RCC 7860 (cell line): ENCODE results near the gene POM121C.
"Not testable (repeated sequence)": the region's sequence is repeated elsewhere in the genome, so short reads cannot be mapped to it uniquely, and the experiment has no call there.

ENCODE experiments used
- DNase-seq: peaks from one replicate; pipeline ENCODE4 v3.0.0-alpha.2; 2015; ENCODE audit warnings: low spot score
- FAIRE-seq: peaks from 2 replicates; lab custom pipeline; 2012; peaks lifted over from hg19 to GRCh38; lab: Jason Lieb, UNC

Gene POM121C

DNA sequence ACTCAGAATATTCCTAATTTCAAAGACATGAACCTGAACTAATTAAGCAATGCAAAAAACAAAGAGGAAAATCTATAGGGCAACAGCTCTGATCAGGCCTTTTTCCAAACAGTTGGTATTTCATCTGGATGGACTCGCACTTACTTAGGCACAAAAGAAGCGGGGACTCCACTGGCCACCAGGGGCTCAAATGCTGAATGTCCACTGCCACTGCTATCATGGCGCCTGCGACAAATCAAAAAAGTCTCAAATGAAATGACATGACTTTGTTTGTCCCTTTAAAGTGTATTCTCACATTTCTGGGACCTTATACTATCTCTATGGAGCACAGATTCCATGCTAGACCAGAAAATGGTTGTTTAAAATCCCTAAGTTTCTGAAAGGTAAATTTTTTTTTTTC lies 47.1 kb downstream of the POM121C start:
- FAIRE-seq, DNase-seq: not testable (repeated sequence)

DNA sequence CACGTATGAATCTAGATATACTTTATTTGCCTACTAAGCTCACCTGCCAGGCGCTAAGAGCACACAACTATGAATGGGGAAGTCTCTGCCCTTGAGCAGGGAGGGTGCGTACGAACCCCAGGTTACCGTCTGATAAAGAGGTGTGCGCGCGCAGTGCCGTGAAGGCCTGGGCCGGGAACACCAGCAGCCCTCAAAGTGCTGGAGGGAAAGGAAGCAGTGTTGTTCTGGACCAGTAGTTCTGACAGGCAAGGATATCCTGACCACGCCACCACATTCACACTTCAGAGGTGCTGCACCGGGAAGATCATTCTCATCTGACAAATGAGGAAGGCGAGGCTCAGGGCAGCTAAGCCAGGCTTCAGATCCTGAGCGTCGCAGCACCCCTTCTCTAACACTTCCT lies 62.6 kb downstream of the POM121C start:
- not testable (repeated sequence) for FAIRE-seq, DNase-seq

DNA sequence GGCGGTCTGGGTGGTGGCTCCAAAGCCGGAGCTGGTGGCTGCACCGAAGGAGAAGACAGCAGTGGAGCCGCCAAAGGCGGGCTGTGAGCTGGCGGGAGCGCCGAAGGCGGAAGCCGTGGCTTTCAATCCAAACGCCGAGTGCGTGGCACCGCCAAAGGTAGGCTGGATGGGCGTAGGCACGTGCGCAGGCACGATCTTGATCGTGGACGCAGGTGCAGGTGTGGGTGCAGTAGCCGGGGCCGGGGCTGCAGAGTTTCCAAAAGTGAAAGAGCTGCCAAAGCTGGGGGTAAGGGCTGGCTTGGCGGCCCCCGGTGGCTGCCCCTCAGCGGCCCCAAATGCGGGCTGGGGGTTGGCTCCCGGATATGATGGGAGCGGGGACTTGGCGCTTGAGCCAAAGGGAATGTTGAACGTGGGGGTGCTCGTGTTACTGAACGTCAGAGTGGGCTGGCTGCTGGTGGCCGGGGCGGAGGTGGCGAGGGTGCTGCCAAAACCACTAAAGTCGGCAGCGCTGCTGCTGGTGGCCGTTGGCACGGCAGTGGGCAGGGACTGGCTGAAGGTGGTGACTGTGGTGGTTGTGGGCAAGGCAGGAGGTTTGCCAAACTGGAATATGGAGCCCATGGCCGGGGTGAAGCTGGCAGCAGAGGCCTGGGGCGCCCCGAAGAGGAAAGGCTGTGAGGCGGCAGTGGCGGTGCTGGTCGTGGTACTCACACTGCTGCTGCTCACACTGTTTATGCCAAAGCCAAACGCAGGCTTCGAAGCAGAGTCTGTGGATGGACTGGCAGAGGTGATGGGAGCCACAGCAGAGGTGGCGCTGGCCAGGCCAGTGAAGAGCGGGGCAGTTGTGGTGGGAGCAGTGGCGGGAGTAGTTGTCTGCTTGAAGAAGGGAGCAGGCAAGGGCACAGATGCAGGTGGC lies 64.0 kb downstream of the POM121C start:
- not testable (repeated sequence) for DNase-seq, FAIRE-seq

GRCh38 chr7:75420152-75420551 lies 65.9 kb downstream of the POM121C start:
- FAIRE-seq, DNase-seq: not testable (repeated sequence)

DNA sequence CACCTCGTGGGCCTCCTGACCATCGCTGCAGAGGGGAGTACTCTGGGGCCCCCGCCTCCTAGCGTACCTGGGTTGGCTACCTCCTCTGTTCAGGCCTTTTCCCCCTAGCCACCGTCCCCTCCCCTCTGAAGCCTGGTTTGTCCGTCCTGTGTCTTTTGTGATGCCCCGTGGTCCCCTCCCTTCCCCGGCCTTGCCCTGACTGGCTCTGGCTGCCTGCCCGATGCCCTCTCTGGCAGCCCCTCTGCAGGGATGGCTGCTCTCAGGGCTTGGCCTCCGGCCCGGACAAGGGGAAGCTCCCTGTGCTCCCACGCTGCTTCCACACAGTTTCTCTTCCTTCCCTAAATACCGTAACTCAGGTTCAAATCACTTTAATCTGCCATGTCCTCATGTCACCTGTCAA lies 66.4 kb downstream of the POM121C start:
- not testable (repeated sequence) for FAIRE-seq, DNase-seq

DNA sequence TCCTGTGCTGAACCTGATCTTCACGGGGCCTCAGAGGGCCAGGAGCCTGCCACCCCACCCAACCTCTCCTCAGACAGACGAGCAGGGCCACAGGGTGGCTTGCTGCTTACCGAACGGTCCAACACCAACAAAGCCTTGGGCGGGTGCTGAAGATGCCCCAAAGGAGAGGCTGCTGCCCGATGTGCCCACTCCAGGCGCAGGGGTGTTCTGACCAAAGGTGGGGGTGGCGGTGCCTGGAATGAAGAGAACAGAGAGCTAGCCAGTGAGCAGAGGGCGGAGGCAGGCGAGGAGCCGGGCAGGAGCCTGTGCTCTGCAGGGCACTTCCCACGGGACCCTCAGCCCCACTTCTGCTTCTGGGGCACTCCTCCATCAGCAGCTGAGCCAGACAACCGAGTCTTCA lies 66.9 kb downstream of the POM121C start:
- DNase-seq, FAIRE-seq: not testable (repeated sequence)

GRCh38 chr7:75418292-75418858 lies 67.7 kb downstream of the POM121C start:
- FAIRE-seq, DNase-seq: not testable (repeated sequence)

GRCh38 chr7:75416787-75417186 lies 69.3 kb downstream of the POM121C start:
- DNase-seq, FAIRE-seq: not testable (repeated sequence)

DNA sequence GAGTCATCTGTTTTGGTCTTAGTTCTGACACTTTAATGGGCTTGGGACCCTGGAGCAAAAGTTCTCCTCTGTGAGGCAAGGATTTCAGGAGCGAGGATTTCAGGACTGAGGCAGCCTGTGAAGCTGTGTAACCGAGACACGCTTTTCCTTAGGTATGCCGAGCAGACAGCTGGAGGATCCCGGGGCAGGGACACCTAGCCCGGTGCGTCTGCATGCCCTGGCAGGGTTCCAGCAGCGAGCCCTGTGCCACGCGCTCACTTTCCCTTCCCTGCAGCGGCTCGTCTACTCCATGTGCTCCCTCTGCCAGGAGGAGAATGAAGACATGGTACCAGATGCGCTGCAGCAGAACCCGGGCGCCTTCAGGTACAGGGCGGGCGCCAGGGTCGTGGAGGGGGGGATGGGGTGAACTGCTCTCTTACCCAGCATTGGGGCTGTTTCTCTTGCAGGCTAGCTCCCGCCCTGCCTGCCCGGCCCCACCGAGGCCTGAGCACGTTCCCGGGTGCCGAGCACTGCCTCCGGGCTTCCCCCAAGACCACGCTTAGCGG lies 70.2 kb downstream of the POM121C start:
- DNase-seq, FAIRE-seq: not testable (repeated sequence)

- not testable (repeated sequence) for DNase-seq, FAIRE-seq
Observed at GRCh38 chr7:75415428-75415817, 70.7 kb downstream of the POM121C start.

DNA sequence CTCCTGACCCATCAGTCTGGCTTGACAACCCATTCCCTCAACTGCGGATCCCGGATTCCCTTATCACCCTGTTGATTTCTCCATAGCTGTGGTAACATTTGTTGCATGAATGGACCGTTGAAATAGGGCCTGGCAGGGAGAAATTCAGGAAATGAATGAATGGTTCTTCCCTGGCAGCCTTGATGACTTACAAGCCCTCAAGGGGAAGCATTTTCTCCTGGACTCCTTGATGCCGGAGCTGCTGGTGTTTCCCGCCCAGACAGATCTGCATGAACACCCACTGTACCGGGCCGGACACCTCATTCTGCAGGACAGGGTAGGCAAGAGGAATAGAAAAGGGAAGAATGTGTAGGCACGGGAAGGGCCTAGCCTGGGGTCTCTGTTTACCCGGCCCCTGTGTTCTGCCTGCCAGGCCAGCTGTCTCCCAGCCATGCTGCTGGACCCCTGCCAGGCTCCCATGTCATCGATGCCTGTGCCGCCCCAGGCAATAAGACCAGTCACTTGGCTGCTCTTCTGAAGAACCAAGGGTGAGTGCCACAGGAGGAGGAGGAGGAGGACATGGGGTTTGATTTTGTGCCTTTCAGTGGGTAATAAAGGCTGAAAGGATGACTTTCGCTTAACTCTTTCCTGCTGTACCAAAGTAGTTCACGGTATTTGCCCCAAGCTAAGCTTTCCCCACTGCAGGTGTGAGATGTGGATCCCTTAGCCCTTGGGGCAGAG lies 71.2 kb downstream of the POM121C start:
- not testable (repeated sequence) for FAIRE-seq, DNase-seq

DNA sequence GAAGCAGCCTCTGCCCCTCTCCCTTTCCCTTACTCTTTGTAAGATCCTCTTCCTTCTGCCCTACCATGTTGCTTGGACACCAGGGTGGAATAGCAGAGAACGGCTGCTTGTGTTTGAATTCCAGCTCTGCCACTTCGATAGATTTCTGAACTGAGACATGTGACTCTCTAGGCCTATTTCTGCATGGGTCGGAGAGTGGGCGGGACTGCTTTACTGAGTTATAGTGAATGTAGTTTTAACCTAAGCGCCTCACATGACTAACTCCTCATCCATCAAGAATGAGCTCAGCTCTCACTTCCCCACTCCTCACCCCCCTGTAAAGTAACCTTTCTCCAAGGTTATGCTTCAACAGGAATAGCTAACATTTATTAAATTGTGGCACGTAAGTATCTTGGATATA lies 71.9 kb downstream of the POM121C start:
- not testable (repeated sequence) for FAIRE-seq, DNase-seq

- FAIRE-seq, DNase-seq: not testable (repeated sequence)
Observed at GRCh38 chr7:75410823-75411173, 75.3 kb downstream of the POM121C start.

- FAIRE-seq = peak; percentile 49
- DNase-seq = not testable (repeated sequence)
Observed at GRCh38 chr7:75409880-75410822, 75.9 kb downstream of the POM121C start.

- DNase-seq, FAIRE-seq: not testable (repeated sequence)
Observed at GRCh38 chr7:75404663-75405062, 81.4 kb downstream of the POM121C start.

GRCh38 chr7:75403455-75404443 lies 82.3 kb downstream of the POM121C start:
- not testable (repeated sequence) for DNase-seq, FAIRE-seq

DNA sequence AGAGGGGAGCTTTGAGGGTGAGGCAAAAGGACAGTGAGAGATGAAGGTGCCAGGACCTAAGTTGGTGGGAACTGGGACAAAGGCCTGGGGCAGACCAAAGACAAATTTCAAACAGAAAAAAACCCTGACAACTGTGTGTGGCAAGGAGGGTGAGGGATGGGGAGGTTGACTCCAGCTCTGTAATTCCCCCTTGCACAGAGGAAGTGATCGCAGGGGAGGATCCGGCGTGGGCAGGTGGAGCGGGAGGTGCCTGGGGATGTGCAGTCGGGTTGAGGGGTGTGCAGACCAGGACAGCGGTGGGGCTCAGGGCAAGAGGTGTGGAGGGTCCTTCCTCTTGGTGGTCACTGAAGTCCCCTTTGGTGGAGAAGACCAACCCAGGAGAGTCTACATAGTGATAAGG lies 85.5 kb downstream of the POM121C start:
- not testable (repeated sequence) for DNase-seq, FAIRE-seq
